GM23338 (cell line): ENCODE measurements around the gene STRIP1. TPM values are rescaled to one million over a fixed set of nuclear protein-coding genes. Genes with fewer than 3 reads are reported as not detected.

Source experiments
- ATAC-seq: fragments of 200-7000 bp; cut with Tn5 transposase; 3 replicates; pipeline ENCODE4 v1.9.1; 2020
- DNase-seq: peaks from one replicate; pipeline ENCODE4 v3.0.0-alpha.2; 2015; ENCODE audit warnings: low spot score
- H2AFZ ChIP-seq: fragments of 200-600 bp; sonication (generic); 2 replicates; pipeline ENCODE4 v1.8.0; 2016; ENCODE audit warnings: antibody characterized with exemption, mild to moderate bottlenecking, moderate library complexity
- H3F3A ChIP-seq: fragments of 200-600 bp; sonication (generic); replicated peaks from 2 replicates; pipeline ENCODE4 v1.8.0; 2017; ENCODE audit warnings: antibody characterized with exemption, mixed run types, low read depth
- H3K27ac ChIP-seq: fragments of 200-600 bp; sonication (generic); 2 replicates; pipeline ENCODE4 v1.6.1; 2016; ENCODE audit warnings: low read depth
- H3K27me3 ChIP-seq: fragments of 200-600 bp; sonication (generic); 2 replicates; pipeline ENCODE4 v1.8.0; 2016; ENCODE audit warnings: mild to moderate bottlenecking, mixed run types, moderate library complexity; ENCODE audit not compliant: insufficient read depth
- H3K36me3 ChIP-seq: fragments of 200-600 bp; sonication (generic); 2 replicates; pipeline ENCODE4 v1.8.0; 2016; ENCODE audit warnings: mild to moderate bottlenecking; ENCODE audit not compliant: insufficient read depth
- H3K4me1 ChIP-seq: fragments of 200-600 bp; sonication (generic); 2 replicates; pipeline ENCODE4 v1.8.0; 2016; ENCODE audit warnings: mild to moderate bottlenecking, moderate library complexity; ENCODE audit not compliant: insufficient read depth
- H3K4me2 ChIP-seq: fragments of 200-600 bp; sonication (generic); 2 replicates; pipeline ENCODE4 v1.7.1; 2017; ENCODE audit warnings: mixed run types
- H3K4me3 ChIP-seq: fragments of 200-600 bp; sonication (generic); 2 replicates; pipeline ENCODE4 v1.6.1; 2016; ENCODE audit warnings: mixed run types
- H3K79me2 ChIP-seq: fragments of 200-600 bp; sonication (generic); replicated peaks from 2 replicates; pipeline ENCODE4 v1.8.0; 2017; ENCODE audit warnings: mild to moderate bottlenecking; ENCODE audit not compliant: insufficient read depth
- H3K9me2 ChIP-seq: fragments of 200-600 bp; sonication (generic); 2 replicates; pipeline ENCODE4 v1.8.0; 2017; ENCODE audit not compliant: insufficient read depth
- H4K20me1 ChIP-seq: fragments of 200-600 bp; sonication (generic); replicated peaks from 2 replicates; pipeline ENCODE4 v1.8.0; 2017; ENCODE audit warnings: mild to moderate bottlenecking; ENCODE audit not compliant: insufficient read depth
- H3K27ac Mint-ChIP-seq: 2 replicates; pipeline ENCODE4 v1.8.0; 2020; ENCODE audit warnings: inconsistent platforms, mild to moderate bottlenecking, moderate library complexity, mixed read lengths
- H3K27me3 Mint-ChIP-seq: 3 replicates; pipeline ENCODE4 v1.8.0; 2022; ENCODE audit warnings: low read depth, mild to moderate bottlenecking, moderate library complexity, mixed read lengths, inconsistent platforms; ENCODE audit not compliant: insufficient read depth, poor library complexity
- H3K36me3 Mint-ChIP-seq: 3 replicates; pipeline ENCODE4 v1.8.0; 2021; ENCODE audit warnings: low read depth, mild to moderate bottlenecking, inconsistent platforms, moderate library complexity, mixed read lengths
- H3K4me1 Mint-ChIP-seq: 3 replicates; pipeline ENCODE4 v1.8.0; 2020; ENCODE audit warnings: mild to moderate bottlenecking, inconsistent platforms, mixed read lengths
- H3K4me3 Mint-ChIP-seq: 3 replicates; pipeline ENCODE4 v1.8.0; 2021; ENCODE audit warnings: moderate library complexity, mild to moderate bottlenecking, inconsistent platforms, mixed read lengths
- H3K9me3 Mint-ChIP-seq: 3 replicates; pipeline ENCODE4 v1.8.0; 2020; ENCODE audit warnings: moderate library complexity, mild to moderate bottlenecking, inconsistent platforms, mixed read lengths
- CREB1 ChIP-seq: fragments of 250-450 bp; sonication (Bioruptor Pico); IDR thresholded peaks from 2 replicates; pipeline ENCODE4 v1.5.0; 2020; ENCODE audit warnings: low read depth, mild to moderate bottlenecking, moderate library complexity
- EZH2 ChIP-seq: fragments of 200-600 bp; sonication (generic); IDR thresholded peaks from one replicate; pipeline ENCODE4 v1.8.0; 2017; ENCODE audit warnings: antibody characterized with exemption, mild to moderate bottlenecking, low read depth; ENCODE audit not compliant: unreplicated experiment
- EZH2phosphoT487 ChIP-seq: fragments of 200-600 bp; sonication (generic); IDR thresholded peaks from one replicate; pipeline ENCODE4 v1.8.1; 2018; ENCODE audit warnings: antibody characterized with exemption; ENCODE audit not compliant: unreplicated experiment
- JUNB ChIP-seq: IDR thresholded peaks from one replicate; pipeline ENCODE4 v1.6.1; 2016; ENCODE audit warnings: antibody characterized with exemption; ENCODE audit not compliant: unreplicated experiment
- NANOG ChIP-seq: IDR thresholded peaks from 2 replicates; pipeline ENCODE4 v1.6.1; 2016; ENCODE audit warnings: antibody characterized with exemption, borderline replicate concordance
- POLR2AphosphoS5 ChIP-seq: IDR thresholded peaks from 2 replicates; pipeline ENCODE4 v1.6.1; 2016; ENCODE audit warnings: antibody characterized with exemption, low read depth
- STAT1 ChIP-seq: IDR thresholded peaks from one replicate; pipeline ENCODE4 v1.6.1; 2016; ENCODE audit warnings: antibody characterized with exemption; ENCODE audit not compliant: unreplicated experiment
- ZNF114 ChIP-seq: fragments of 250-450 bp; sonication (Bioruptor Pico); IDR thresholded peaks from 2 replicates; pipeline ENCODE4 v1.5.0; 2020; ENCODE audit warnings: mild to moderate bottlenecking, moderate library complexity
- ZNF331 ChIP-seq: fragments of 250-450 bp; sonication (Bioruptor Pico); IDR thresholded peaks from 2 replicates; pipeline ENCODE4 v1.5.0; 2020; ENCODE audit warnings: low read depth, mild to moderate bottlenecking, moderate library complexity
- polyA plus RNA-seq: library from polyadenylated mRNA; unstranded; fragments of >200 nt; fragmentation: Nextera tagmentation; extraction: Ambion mirVana; gene quantifications from 2 replicates; pipeline ENCODE4 v1.2.1, GENCODE V29; 2016
- total RNA-seq: library from RNA; depleted of rRNA; stranded (reverse); fragments of >200 nt; shearing (Covaris generic); gene quantifications from 2 replicates; pipeline ENCODE4 v1.2.3, GENCODE V29; 2014
- TF ChIP-seq, protein P1 (sequence below): IDR thresholded peaks from one replicate; pipeline ENCODE4 v1.6.1; 2018; ENCODE audit warnings: antibody characterized with exemption; ENCODE audit not compliant: unreplicated experiment
- TF ChIP-seq, protein P2 (sequence below), 2 experiments: fragments of 200-600 bp in 1 of 2; sonication (generic) in 1 of 2; conservative IDR thresholded peaks; 2 replicates each; pipeline versions ENCODE4 v1.5.1 to v1.6.1; 2016 to 2017; ENCODE audit warnings: antibody characterized with exemption in 2 of 2, low read depth in 2 of 2, mild to moderate bottlenecking in 2 of 2, moderate library complexity in 1 of 2
- TF ChIP-seq, protein P3 (sequence below): IDR thresholded peaks from 2 replicates; pipeline ENCODE4 v1.6.1; 2016; ENCODE audit warnings: antibody characterized with exemption
- TF ChIP-seq, protein P4 (sequence below): fragments of 250-450 bp; sonication (Bioruptor Pico); IDR thresholded peaks from 2 replicates; pipeline ENCODE4 v1.5.0; 2020; ENCODE audit warnings: mild to moderate bottlenecking, moderate library complexity

STRIP1 gene
- total and polyA plus RNA-seq, 2 experiments from 2014 or later: 17.2 to 50.6 TPM

DNA sequence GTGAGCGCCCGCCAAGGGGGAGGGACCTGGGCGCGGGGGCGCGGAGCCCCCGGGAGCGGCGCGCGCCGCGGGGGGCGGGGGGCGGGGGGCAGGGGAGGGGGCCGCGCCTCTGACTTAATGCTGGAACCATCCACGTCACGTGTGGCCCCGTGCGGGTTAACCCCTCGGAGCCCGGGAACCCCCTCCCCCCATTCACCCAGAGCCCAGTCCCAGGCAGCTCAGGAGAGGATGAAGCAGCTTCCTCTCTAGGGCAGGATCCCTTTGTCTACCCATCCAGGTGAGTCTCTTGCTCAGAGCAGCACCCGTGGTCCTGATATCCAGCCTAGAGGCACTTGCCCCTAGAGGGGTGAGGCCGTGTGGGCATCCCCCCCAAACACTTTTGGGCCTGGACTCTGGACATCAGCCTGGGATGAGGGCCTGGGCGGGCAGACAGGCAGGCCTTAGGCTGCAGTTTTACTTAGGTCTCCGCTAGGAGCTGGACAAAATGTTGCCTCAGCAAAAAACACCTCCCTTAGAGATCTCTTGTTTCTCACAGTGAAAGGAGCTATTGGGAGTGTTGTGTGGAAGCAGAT lies 36.3 kb downstream of the STRIP1 start, which contains the start of gene ALX3 (continued):
- no peak for TF ChIP-seq ZNF114 (CRISPR knock-in tag)

DNA sequence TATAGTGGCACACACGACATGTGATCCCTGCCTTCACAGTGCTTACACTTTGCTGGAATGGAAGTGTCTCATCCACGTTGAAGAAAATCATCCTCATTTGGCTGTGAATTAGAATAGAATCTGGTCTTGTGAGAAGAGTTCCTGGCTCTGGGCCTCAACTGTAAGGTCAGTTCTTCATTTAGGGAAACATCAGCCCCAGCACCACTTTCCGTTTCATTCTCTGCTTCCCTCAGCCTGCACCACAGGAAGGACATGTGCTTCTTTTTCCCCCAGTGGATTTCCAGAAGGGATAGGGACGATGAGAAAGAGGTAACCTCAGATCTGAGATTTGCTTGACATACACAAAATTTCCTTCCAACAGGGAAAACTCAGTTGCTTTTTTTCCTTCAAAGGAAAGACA lies 39.7 kb downstream of the STRIP1 start:
- no peak overlapping the region for H2AFZ ChIP-seq
- no peaks in the 10 kb centered on the region; the same call in 1 of the 2 replicates for H4K20me1 ChIP-seq
- H3K36me3 ChIP-seq: no peaks in the 10 kb centered on the region
- TF ChIP-seq CREB1 (CRISPR knock-in tag) (no peak), ZNF114 (CRISPR knock-in tag) (no peak), ZNF331 (no peak), EZH2phosphoT487 (no peak), NANOG (no peak), EZH2 (no peak), JUNB (no peak), POLR2AphosphoS5 (no peak), STAT1 (no peak)
- TF ChIP-seq, protein P1, sequence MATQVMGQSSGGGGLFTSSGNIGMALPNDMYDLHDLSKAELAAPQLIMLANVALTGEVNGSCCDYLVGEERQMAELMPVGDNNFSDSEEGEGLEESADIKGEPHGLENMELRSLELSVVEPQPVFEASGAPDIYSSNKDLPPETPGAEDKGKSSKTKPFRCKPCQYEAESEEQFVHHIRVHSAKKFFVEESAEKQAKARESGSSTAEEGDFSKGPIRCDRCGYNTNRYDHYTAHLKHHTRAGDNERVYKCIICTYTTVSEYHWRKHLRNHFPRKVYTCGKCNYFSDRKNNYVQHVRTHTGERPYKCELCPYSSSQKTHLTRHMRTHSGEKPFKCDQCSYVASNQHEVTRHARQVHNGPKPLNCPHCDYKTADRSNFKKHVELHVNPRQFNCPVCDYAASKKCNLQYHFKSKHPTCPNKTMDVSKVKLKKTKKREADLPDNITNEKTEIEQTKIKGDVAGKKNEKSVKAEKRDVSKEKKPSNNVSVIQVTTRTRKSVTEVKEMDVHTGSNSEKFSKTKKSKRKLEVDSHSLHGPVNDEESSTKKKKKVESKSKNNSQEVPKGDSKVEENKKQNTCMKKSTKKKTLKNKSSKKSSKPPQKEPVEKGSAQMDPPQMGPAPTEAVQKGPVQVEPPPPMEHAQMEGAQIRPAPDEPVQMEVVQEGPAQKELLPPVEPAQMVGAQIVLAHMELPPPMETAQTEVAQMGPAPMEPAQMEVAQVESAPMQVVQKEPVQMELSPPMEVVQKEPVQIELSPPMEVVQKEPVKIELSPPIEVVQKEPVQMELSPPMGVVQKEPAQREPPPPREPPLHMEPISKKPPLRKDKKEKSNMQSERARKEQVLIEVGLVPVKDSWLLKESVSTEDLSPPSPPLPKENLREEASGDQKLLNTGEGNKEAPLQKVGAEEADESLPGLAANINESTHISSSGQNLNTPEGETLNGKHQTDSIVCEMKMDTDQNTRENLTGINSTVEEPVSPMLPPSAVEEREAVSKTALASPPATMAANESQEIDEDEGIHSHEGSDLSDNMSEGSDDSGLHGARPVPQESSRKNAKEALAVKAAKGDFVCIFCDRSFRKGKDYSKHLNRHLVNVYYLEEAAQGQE: no peak
- TF ChIP-seq, protein P2, sequence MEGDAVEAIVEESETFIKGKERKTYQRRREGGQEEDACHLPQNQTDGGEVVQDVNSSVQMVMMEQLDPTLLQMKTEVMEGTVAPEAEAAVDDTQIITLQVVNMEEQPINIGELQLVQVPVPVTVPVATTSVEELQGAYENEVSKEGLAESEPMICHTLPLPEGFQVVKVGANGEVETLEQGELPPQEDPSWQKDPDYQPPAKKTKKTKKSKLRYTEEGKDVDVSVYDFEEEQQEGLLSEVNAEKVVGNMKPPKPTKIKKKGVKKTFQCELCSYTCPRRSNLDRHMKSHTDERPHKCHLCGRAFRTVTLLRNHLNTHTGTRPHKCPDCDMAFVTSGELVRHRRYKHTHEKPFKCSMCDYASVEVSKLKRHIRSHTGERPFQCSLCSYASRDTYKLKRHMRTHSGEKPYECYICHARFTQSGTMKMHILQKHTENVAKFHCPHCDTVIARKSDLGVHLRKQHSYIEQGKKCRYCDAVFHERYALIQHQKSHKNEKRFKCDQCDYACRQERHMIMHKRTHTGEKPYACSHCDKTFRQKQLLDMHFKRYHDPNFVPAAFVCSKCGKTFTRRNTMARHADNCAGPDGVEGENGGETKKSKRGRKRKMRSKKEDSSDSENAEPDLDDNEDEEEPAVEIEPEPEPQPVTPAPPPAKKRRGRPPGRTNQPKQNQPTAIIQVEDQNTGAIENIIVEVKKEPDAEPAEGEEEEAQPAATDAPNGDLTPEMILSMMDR (conservative IDR thresholded peaks at IDR 0.05; ENCODE audit: low read depth in 2 of 2): no peak
- TF ChIP-seq, protein P3, sequence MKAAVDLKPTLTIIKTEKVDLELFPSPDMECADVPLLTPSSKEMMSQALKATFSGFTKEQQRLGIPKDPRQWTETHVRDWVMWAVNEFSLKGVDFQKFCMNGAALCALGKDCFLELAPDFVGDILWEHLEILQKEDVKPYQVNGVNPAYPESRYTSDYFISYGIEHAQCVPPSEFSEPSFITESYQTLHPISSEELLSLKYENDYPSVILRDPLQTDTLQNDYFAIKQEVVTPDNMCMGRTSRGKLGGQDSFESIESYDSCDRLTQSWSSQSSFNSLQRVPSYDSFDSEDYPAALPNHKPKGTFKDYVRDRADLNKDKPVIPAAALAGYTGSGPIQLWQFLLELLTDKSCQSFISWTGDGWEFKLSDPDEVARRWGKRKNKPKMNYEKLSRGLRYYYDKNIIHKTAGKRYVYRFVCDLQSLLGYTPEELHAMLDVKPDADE: no peak
- TF ChIP-seq, protein P4, sequence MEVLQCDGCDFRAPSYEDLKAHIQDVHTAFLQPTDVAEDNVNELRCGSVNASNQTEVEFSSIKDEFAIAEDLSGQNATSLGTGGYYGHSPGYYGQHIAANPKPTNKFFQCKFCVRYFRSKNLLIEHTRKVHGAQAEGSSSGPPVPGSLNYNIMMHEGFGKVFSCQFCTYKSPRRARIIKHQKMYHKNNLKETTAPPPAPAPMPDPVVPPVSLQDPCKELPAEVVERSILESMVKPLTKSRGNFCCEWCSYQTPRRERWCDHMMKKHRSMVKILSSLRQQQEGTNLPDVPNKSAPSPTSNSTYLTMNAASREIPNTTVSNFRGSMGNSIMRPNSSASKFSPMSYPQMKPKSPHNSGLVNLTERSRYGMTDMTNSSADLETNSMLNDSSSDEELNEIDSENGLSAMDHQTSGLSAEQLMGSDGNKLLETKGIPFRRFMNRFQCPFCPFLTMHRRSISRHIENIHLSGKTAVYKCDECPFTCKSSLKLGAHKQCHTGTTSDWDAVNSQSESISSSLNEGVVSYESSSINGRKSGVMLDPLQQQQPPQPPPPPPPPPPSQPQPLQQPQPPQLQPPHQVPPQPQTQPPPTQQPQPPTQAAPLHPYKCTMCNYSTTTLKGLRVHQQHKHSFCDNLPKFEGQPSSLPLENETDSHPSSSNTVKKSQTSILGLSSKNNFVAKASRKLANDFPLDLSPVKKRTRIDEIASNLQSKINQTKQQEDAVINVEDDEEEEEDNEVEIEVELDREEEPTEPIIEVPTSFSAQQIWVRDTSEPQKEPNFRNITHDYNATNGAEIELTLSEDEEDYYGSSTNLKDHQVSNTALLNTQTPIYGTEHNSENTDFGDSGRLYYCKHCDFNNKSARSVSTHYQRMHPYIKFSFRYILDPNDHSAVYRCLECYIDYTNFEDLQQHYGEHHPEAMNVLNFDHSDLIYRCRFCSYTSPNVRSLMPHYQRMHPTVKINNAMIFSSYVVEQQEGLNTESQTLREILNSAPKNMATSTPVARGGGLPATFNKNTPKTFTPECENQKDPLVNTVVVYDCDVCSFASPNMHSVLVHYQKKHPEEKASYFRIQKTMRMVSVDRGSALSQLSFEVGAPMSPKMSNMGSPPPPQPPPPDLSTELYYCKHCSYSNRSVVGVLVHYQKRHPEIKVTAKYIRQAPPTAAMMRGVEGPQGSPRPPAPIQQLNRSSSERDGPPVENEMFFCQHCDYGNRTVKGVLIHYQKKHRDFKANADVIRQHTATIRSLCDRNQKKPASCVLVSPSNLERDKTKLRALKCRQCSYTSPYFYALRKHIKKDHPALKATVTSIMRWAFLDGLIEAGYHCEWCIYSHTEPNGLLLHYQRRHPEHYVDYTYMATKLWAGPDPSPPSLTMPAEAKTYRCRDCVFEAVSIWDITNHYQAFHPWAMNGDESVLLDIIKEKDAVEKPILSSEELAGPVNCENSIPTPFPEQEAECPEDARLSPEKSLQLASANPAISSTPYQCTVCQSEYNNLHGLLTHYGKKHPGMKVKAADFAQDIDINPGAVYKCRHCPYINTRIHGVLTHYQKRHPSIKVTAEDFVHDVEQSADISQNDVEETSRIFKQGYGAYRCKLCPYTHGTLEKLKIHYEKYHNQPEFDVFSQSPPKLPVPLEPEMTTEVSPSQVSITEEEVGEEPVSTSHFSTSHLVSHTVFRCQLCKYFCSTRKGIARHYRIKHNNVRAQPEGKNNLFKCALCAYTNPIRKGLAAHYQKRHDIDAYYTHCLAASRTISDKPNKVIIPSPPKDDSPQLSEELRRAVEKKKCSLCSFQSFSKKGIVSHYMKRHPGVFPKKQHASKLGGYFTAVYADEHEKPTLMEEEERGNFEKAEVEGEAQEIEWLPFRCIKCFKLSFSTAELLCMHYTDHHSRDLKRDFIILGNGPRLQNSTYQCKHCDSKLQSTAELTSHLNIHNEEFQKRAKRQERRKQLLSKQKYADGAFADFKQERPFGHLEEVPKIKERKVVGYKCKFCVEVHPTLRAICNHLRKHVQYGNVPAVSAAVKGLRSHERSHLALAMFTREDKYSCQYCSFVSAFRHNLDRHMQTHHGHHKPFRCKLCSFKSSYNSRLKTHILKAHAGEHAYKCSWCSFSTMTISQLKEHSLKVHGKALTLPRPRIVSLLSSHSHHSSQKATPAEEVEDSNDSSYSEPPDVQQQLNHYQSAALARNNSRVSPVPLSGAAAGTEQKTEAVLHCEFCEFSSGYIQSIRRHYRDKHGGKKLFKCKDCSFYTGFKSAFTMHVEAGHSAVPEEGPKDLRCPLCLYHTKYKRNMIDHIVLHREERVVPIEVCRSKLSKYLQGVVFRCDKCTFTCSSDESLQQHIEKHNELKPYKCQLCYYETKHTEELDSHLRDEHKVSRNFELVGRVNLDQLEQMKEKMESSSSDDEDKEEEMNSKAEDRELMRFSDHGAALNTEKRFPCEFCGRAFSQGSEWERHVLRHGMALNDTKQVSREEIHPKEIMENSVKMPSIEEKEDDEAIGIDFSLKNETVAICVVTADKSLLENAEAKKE (CRISPR knock-in tag): no peak
- Mint-ChIP-seq H3K27me3 (peaks cover 73% of the 10 kb centered on the region), H3K4me3 (no peak overlapping the region), H3K36me3 (no peaks in the 10 kb centered on the region), H3K9me3 (no peaks in the 10 kb centered on the region), H3K4me1 (peaks cover 7% of the 10 kb centered on the region), H3K27ac (no peak overlapping the region)
- peaks cover 16% of the 10 kb centered on the region for H3K4me1 ChIP-seq
- no peak overlapping the region for H3K27ac ChIP-seq
- H3K9me2 ChIP-seq: no peaks in the 10 kb centered on the region
- H3K79me2 ChIP-seq: no peaks in the 10 kb centered on the region
- no peaks in the 10 kb centered on the region for H3F3A ChIP-seq
- DNase-seq (no peak), ATAC-seq (no peak)
- no peak overlapping the region for H3K4me3 ChIP-seq
- H3K4me2 ChIP-seq: no peak overlapping the region
- H3K27me3 ChIP-seq: peaks cover 76% of the 10 kb centered on the region
